Measurements from ENCODE around the gene THRB.
"Not testable (repeated sequence)": the region's sequence is repeated elsewhere in the genome, so short reads cannot be mapped to it uniquely, and the experiment has no call there.

The THRB gene

DNA sequence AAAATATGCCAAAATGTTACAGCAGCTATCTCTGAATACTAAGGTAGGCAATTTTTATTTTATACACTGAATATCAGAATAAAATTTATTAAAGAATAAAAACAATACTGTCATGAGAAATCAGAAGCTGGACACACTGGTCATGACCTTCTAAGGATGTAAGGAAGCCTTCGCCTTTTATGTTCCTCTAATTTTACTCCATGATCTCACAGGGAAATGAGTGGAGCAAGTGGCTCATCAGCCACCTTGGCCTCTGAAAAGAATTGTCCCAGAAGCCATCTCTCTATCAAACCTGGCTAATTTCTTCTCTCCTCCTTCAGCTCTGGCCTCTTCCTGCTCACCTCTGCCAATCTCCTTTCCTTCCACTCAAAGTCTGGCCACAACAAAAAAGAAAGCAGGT lies 48.6 kb downstream of the THRB start:
- DNase-seq: no peak

DNA sequence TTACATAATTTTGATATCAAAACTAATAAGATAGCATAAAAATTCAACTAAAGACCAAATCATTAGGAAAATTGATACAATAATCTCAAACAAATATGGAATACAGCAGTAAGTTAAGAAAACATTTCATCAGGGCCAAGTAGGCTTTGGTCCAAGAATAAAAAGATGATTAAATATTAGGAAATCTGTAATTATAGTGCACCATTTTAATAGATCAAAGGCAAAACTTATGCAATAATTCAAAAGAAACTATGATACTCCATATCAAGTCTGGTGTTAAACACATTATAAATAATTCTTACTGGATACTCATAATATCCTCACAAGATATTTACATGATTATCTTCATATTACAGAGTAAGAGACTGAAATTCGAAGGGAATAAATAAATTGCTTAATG lies 51.2 kb downstream of the THRB start:
- DNase-seq: no peak

DNA sequence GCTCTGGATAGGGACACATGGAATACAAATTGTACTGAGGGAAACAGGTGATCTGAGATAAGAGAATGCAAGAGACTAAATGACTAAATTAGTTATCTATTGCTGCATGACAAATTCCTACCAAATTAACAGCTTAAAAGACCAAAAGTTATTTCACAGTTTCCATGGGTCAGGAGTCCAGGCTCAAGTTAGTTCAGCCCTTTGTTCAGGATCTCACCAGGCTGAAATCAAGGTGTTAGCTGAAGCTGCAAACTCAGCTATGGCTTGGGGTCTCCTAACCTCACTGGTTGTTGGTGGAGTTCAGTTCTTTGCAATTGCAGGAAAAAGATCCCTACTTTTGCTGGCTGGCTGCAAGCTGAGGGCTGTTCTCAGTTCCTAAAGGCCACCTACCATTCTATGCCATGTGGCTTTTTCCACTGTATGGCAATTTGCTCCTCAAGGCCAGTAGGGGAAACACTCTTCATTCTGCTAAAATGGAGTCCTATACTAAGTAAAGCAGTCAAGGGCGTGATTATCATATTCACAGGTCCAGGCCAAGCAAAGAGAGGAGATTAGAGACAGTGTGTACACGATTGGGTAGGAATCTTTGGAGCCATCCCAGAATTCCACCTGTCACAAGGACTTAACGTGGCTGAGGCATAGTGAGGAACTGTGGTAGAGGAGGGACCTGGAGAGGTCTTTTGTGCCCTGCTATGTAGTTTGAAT lies 53.7 kb downstream of the THRB start:
- no peak for DNase-seq

DNA sequence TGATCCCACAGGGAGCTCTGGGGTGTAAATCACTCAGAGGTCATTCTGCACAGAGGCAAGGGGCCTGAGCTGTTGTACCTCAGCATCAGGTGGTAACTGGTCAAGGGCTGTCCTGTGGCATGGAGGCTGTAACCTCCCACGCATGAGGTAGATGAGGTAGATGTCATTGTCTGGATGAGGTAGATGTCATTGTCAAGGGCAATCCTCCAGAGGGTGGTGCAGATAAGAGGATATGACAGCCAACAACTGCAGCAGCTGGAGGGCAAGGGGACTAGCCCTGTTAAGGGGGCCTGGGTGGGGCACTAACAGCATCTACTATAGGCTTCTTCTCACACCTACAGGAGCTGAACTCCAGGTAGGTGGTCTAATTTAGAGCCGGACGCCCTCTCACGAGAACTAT lies 55.6 kb downstream of the THRB start:
- DNase-seq: no peak

DNA sequence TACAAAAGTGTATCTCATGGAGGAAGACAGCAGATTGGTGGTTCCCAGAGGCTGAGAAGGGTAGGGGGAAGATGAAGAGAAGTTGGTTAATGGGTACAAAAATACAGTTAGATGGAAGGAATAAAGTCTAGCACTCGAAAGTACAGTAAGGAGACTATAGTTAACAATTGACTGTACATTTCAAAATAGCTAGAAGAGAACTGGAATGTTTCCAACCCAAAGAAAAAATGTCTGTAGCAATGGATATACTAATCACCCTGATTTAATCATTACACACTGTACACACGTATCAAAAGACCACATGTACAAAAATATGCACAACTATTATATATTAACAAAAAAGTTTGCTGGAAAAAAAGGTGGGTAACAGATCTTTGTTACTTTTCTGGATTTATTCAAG lies 57.3 kb downstream of the THRB start:
- no peak for DNase-seq

DNA sequence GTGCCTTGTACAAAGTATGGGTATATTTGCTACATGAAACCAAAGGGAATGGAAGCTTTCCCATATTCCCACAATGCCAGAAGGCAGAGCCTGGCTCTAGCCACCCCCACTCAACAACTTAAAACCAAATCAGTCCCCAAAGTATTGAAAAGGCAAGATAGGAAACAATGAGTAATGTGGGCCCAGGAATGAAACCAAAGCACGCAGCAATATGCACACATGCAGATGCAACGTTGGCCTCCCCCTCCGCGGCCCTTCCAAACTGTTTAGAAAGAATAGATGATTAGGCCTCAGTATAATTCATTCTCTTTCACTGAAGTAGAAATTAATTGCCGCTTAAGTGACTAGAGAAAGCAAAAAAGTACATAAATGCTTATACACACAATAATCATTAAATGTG lies 59.1 kb downstream of the THRB start:
- DNase-seq: no peak

DNA sequence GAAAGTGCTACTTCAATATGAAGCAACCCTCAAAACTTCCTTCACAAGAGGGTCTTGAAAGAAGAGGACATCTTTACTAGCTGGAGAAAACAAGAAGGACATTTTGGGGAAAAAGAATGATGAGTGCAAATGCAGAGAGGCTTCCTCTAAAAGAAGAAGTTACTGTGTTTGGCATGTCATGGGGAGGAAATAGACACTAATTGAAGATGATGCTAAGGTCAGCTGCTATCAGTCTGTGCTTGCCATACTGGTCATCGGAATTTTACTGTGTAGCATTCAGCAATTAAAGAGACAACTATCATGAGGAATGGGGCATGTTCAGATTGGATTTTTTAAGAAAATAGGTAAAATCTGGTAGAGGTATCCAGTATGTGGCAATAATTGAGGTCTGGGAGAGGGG lies 60.0 kb downstream of the THRB start:
- DNase-seq: no peak

DNA sequence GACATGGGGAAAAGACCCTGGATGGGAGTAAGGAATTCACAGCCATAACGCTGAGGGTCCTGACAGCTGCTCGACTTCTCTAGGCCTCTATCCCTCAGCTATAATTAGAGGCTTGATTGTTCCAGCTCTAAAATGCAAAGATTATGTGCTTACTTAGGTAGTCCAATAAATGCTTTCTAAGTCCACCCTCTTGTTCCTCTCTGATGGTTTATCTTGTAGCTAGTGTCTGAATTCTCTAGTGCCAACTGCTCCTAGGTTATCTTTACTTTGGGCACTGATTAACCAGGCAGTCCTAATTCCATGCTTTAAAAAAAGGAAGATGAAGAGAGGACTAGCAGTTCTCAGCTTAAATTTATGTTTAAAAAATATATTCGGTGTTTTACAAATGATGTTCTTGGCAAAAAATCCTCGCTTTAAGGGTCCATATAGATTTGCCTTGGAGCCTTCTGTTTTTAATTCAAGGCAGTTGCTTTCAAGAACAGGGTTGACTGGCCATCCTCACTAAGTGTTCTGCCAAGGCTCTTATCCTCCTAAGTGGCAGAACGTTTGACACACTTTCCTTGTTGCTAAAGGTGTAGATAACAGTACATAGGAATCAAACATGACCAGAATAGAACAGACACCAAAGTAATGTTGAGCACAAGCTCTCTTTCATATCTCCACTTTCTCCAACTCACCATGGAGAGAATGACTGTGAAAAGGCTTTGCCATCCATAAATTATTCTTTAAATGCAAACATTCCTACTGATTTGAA lies 60.6 kb downstream of the THRB start:
- no peak for DNase-seq

DNA sequence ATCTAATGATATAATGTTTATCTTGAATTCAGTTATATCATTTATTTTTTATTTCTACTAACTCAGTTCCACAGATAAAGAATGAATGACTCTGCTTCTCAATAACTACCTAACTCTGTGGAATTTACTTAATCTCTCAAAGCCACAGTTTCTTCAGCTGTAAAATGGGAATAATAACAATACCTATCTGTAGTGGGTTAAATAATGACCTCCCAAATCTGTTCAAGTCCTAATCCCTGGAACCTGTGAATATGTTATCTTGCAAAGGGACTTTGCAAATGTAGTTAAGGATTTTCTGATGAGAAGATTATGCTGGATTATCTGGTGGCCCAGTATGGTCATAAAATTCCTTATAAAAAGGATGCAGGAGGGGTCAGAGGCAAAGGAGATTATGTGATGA lies 61.7 kb downstream of the THRB start:
- no peak for DNase-seq

DNA sequence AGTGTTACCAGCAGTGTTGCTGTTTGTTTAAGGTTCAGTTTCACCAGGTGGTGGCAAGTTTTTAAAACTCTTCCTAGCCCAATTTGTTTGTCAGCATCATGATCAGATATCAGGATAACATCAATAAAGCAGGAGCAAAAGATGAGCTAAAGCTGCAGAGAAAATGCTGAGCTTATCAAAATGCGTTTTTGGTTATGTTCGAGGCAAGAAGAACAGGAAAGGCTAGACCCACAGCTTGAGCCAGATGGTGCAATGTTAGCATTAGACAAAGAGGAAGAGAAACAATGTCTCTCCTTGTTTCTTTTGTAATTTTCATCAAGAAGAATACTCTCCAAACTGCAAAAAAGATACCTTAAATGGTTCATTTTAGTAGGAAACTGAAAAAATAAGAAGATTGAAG lies 66.2 kb downstream of the THRB start:
- no peak for DNase-seq

DNA sequence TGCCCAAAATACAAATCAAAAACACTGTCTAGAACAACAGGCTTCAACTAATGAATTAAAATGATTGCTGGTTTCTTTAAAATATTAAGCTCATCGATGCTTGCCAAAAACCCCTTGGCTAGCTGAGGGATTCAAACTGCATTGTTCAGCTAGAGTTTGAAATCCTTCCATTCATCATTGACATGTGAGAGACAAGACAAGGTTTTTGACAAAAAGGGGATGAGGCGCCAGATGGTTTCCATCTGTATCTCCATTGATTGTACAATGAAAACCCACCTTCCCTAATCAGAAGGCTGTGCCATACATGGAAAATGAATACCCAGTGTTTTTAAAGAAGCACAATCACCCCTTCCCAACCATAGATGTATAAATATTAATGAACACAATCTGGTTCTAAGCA lies 67.8 kb downstream of the THRB start:
- no peak for DNase-seq

DNA sequence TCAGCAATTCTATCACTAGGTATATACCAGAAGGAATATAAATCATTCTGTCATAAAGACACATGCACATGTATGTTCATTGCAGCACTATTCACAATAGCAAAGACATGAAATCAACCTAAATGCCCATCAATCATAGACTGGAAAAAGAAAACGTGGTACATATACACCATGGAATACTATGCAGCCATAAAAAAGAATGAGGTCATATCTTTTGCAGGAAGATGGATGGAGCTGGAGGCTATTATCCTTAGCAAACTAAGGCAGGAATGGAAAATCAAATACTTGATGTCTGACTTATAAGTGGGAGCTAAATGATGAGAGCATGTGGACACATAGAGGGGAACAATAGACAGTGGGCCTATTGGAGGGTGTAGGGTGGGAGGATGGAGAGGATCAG lies 73.8 kb downstream of the THRB start:
- DNase-seq: not testable (repeated sequence)

DNA sequence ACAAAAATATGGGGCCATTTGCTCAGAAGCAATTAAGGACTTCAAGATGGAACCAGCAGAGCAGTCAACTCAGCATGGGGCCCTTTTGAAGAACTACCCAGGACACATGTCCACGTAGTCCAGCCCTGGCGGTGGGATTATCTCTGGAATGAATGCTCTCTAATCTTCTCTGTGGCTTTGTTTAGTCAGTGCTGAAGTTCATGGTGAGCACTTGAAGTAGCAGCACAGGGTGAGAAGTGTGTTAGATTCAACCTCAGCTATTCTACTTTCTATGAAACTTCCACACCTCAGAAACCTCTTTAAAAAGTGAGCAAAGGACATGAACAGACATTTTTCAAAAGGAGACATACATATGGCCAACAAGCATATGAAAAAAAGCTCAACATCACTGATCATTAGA lies 74.4 kb downstream of the THRB start:
- DNase-seq: no peak

DNA sequence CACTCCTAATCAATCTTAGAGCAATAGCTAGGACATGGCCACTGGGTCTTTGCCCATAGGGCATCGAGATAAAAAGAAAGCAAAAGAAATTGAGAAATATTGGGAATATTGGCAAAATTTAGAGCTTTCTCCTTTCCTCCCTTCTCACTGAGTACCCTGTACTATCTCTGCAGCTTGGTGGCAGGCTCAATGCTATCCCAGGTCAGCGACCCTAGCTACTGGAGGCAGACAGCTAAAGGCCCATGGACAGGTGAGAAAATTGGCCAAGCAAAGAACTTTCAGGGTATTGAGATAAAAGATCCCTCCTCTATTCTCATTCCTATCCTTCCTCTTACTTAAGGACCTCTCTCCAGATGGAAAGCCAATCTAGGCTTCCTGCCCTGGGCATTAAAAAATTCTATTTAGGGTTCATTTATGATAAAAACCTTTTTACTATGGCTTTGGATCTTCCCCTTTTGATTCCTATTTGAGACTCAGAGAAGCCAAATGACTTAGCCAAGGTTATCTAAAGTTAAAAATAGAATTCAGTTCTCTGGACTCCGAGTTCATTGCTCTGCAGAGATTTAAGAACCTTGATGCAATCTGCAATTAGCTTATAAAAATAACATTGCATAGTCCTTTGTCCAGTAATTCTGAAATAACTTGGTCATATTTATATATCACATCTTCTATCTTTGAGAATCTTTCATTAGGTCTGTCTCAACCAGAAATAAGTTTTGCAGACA lies 75.4 kb downstream of the THRB start:
- no peak for DNase-seq

DNA sequence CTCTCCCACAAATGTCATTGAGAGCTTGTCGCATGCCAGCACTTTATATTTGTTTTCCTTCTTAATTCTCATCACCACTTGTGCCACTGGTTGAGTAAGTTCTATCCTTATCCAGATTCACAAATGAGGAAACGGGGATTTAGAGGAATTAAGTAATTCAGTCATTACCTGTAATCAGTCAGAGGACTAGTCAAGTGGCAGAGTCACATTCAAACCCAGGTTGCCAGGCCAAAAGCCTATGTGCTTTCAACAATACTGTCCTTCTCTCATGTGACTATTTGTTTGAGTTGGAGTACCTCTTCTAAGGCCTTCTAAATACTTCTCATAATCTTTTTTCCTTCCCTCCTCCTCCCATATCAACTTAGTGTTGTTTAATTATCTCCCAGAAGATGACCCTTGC lies 76.9 kb downstream of the THRB start:
- no peak for DNase-seq

DNA sequence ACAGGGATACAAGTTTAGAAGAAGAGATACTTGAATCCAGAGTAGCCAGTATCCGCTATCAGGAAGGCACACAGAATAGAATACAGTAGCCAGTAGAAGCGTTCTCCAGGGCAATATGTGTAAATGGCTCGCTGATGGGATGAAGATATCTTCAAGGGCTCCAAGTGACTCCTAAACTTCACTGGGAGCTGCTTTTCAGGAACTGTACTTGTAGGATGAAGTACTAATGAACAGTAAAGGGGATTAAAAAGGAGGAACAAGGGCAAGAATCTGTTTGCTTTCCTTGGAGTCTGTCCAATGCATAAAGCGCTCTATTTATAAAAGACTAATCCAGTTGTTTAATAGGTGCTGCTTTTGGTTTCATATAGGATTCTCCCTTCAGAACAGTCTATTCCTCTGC lies 78.4 kb downstream of the THRB start:
- no peak for DNase-seq

DNA sequence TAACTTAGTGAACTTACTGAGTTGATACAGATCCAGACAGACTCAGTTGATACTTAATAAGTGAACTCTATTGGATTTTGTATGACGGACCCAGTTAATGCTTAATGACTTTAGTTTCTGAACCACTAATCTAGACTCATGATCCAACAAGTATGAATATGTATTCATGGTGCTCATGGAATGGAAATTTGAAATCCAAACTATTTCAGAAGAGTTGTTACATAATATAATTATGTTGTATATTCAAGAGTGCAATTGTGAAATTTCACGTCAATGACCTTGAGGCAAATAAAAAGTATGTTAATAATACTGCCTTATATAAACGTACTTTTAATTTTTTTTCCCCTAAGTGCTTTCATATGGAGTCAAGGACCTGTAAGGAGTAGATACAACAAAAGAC lies 78.8 kb downstream of the THRB start:
- DNase-seq: no peak

DNA sequence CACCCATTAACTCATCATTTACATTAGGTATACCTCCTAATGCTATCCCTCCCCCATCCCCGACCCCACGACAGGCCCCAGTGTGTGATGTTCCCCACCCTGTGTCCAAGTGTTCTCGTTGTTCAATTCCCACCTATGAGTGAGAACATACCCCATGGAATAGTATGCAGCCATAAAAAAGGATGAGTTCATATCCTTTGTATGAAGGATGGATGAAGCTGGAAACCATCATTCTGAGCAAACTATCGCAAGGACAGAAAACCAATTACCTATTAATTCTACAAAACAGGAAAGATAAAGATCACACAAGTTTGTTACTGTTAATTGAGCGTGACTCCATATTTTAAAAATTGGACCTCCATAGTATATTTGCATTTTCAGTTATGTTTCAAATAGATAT lies 81.0 kb downstream of the THRB start:
- DNase-seq: not testable (repeated sequence)

DNA sequence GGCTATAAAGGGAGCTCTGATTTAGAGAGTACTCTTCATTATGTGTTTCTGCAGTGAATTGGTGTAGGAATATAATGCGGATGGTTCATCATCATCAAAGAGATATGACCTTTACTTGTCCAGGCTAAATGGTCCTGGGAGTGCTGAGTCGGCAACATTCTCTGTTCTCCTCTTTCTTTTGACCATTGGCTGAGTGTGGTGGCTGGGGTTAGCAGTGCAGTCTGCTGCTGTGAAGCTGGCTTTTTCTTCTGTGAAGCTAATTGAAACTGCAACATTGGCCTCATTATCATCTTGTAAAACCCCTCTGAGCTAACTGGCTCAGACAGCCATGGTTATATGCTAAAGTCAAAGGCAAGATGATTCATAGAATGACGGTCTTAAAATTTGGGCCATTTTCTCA lies 83.8 kb downstream of the THRB start:
- DNase-seq: no peak

DNA sequence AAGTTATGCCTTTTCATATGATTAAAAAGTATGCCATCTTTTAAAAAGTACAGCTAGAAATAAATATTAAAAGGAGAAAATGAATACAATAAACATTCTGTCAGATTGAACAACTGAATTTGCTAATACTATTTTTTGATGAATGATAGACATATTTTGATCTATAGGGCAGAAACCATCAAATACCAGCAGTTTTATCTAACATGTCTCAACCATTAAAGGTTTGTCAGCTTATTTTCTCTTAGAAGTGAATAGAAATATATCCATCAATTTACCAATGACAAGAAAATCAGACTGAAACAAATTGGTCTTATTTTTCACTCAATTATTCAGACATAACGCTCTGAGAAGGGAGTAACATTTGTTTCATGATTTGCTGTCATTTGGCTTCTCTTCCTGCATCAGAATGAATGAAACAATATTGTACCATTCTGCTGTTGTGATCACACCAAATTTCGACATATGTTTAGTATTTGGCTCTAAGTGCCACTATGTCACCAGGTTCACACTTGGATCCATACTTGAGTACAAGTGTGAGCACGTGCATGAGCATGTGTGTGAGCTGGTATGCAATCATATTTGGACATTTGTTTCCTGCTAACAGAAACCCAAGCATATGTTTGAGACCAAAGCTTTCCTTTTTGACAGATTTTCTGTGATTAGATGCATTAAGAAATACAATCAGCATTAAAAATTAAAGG lies 86.5 kb downstream of the THRB start:
- DNase-seq: no peak

DNA sequence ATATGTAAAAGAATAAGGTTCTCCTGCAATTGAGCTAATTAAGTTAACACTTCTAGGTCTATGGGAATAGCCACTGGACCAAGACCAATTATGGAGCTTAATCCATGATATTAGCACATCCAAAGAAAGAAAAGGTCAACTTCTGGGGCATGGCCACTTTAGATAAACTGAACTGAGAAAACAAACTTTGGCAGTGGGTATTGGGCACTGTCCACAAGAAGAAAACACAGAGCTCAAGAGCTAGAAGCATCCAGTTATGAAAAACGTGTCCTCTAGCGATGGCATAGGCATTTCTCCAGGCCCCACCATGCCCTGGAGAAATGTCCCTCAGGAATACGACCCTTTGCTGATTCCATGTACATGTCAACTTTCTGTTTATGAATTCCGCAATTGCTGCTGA lies 87.8 kb downstream of the THRB start:
- no peak for DNase-seq

DNA sequence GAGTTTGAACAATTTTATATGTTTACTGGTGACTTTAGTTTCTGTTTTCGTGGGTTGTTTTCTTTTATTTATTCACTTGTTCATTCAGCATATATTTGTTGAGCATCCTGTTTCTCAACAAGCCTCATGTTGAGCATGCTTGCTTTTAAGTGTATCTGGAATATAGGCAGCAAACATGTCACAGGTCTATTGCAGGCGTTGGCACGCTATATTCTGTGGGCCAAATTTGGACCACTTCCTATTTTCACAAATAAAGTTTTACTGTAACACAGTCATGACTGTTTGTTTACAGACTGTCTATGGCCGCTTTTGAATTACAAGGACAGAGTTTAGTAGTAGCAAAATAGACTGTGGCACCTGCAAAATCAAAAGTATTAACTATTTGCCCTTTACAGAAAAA lies 89.6 kb downstream of the THRB start:
- no peak for DNase-seq

DNA sequence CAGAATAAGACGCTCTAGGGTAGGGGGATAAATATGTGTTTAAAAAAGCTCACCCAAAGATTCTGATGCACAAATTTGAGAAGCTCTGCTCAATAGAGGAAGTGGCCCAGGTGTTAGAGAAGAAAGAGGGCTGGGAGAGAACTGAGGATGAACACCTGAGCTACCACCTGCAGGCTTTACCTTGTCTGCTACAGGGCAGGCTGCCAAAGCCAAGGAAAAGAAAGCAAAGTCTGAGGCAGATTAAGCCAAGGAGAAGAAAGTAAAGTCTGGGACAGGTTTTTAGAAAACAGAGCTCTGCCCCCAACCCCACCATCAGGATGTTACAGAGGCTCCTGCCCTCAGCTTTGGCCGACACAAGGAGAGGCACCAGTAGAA lies 92.9 kb downstream of the THRB start:
- no peak for DNase-seq

Data from CD4-positive, alpha-beta T cell treated with Interleukin-4 for 1 hour (primary cell).